GM19193 (cell line): ENCODE data around the gene ZFYVE26.
"Not testable (repeated sequence)": the region's sequence is repeated elsewhere in the genome, so short reads cannot be mapped to it uniquely, and the experiment has no call there.

Experiments used
- POLR2A ChIP-seq: IDR thresholded peaks from 4 replicates; pipeline ENCODE4 v1.6.1; 2011; ENCODE audit not compliant: insufficient read depth, insufficient read length; ENCODE audit errors: extremely low read depth

The ZFYVE26 gene

GRCh38 chr14:67704484-67705089 is 111.8 kb downstream of the ZFYVE26 start:
- no peak for TF ChIP-seq POLR2A

- no peak for TF ChIP-seq POLR2A
Observed at GRCh38 chr14:67703997-67704396, 112.4 kb downstream of the ZFYVE26 start.

DNA sequence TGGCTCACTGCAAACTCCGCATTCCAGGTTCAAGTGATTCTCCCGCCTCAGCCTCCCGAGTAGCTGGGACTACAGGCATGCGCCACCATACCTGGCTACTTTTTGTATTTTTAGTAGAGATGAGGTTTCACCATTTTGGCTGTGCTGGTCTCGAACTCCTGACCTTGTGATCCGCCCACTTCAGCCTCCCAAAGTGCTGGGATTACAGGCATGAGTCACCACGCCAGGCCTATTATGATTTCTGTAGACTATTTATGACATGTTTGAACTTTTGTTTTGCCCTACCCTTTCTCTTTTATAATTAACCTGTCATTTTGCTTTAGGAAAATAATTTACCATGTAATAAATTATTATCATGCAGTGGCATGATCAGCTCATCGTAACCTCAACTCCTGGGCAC is 114.9 kb downstream of the ZFYVE26 start, which contains the start of gene RDH12:
Gene RDH12, plus strand, starts transcription at position 395 of the 400 bp plus-strand sequence. CDS start 20,757 bp downstream, outside the sequence.
- TF ChIP-seq POLR2A, result not testable (repeated sequence)

- no peak for TF ChIP-seq POLR2A
Observed at GRCh38 chr14:67698179-67698578, 118.2 kb downstream of the ZFYVE26 start.

GRCh38 chr14:67697006-67697405 is 119.4 kb downstream of the ZFYVE26 start:
- TF ChIP-seq POLR2A, result no peak
